ENCODE data around the gene GYS1.
"Not testable (repeated sequence)": the region's sequence is repeated elsewhere in the genome, so short reads cannot be mapped to it uniquely, and the experiment has no call there.

DNA sequence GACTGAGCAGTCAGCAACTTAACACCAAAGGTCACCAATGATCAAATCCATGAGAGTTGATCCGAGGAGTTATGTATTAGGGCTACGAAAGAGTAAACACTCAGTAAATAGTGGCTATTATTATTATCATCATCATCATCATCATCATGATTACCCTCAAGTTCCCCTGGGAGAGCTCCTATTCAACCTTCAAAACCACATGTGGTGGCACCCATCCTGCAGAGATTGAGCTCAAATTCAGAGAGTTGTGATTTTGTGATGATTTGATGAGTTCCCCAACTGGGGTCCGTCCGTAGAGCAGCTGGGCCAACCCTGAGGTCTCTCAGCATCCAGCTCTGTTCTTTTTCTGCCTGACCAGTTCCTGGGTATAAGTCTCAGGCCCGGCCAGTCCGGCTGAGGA, 32.0 kb upstream of the GYS1 start:
- not testable (repeated sequence) for TF ChIP-seq CTCF (conservative IDR thresholded peaks at IDR 0.05; ENCODE audit: low read depth, low read length); EZH2 (IDR thresholded peaks at IDR 0.05; ENCODE audit: low read length, unreplicated experiment)

All from PC-3 (cell line).